GM12873 (cell line): Measurements from ENCODE around the gene HACL1.

Experiments
- TF ChIP-seq, protein P1 (sequence below): IDR thresholded peaks from 2 replicates; pipeline ENCODE4 v1.5.1; 2012; ENCODE audit warnings: low read depth, mild to moderate bottlenecking, moderate library complexity, low read length, control low read depth; ENCODE audit not compliant: insufficient read depth; ENCODE audit errors: missing control alignments

Gene HACL1

GRCh38 chr3:15520185-15520584, 81.2 kb downstream of the HACL1 start:
- TF ChIP-seq, protein P1, sequence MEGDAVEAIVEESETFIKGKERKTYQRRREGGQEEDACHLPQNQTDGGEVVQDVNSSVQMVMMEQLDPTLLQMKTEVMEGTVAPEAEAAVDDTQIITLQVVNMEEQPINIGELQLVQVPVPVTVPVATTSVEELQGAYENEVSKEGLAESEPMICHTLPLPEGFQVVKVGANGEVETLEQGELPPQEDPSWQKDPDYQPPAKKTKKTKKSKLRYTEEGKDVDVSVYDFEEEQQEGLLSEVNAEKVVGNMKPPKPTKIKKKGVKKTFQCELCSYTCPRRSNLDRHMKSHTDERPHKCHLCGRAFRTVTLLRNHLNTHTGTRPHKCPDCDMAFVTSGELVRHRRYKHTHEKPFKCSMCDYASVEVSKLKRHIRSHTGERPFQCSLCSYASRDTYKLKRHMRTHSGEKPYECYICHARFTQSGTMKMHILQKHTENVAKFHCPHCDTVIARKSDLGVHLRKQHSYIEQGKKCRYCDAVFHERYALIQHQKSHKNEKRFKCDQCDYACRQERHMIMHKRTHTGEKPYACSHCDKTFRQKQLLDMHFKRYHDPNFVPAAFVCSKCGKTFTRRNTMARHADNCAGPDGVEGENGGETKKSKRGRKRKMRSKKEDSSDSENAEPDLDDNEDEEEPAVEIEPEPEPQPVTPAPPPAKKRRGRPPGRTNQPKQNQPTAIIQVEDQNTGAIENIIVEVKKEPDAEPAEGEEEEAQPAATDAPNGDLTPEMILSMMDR: no peak

DNA sequence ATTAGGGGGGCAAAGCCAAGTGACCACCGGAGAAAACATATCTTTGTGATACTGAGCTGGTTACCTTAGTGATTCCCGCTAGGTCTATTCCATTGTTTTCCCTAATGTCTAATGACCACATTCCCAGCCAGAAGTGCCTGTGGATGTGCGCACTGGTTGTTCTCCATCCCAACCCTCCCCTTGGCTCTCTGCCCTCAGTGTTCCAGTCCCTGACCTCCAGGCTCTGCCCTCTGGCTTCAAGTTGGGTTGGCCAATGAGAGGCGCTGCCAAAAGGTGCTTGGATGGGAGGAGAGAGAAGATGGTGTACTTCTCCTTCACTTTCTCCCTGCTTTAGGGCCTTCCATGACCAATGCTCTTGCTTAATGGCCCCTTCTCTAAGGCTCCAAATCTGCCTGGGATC, 82.3 kb downstream of the HACL1 start:
- TF ChIP-seq, protein P1: no peak

GRCh38 chr3:15514663-15515340, 86.6 kb downstream of the HACL1 start:
- TF ChIP-seq, protein P1: no peak

DNA sequence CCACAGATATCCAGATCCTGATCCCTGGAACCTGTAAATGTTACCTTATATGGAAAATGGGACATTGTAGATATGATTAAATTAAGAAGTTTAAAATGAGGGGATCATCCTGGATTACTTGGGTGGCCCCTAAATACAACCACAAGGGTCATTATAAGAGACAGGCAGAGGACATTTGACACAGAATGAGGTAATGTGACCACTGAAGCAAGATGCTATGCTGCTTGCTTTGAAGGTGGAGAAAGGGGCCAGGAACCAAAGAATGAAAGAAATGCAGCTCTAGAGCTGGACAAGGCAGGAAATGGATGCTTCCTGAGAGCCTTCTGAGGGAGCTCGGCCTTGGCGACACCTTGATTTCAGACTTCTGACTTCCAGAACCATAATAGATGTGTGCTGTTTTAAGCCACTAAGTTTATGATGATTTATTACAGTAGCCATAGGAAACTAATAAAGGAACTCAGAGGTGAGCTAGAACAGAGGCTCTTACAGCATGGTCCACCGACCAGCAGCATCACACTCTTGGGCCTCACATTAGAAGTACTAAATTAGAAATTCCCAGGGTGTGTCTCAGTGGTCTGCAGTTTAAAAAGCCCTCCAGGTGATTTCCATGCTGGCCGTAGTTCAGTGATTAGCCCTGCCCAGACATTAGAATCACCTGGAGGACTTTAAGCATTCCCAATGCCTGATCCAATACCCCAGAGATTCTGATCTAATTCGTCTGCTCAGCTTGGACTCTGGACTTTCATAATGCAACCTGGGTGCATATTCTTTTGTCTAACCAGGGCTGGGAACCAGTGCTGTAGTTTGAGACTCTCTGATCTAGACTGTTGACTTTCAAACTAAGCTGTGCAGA, 87.3 kb downstream of the HACL1 start:
- TF ChIP-seq, protein P1: no peak

DNA sequence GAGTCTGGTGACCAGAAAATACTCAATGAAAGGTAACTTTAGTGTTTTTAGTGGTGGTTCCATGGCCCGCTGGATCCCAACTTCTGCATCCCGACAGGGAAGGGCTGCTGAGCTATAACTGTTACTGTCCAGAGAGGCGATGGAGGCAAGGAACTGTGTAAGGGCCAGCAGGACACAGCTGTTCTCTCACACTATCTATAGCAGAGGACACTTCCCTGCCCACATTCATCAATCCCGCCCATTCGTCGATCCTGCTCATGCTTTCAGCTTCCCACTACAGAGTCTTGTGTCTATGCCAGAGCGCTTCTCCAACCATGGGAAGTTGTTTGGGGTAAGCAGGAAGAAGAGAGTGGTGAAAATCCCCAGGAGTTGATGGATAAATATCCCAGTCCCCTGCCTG, 88.3 kb downstream of the HACL1 start:
- TF ChIP-seq, protein P1: no peak

DNA sequence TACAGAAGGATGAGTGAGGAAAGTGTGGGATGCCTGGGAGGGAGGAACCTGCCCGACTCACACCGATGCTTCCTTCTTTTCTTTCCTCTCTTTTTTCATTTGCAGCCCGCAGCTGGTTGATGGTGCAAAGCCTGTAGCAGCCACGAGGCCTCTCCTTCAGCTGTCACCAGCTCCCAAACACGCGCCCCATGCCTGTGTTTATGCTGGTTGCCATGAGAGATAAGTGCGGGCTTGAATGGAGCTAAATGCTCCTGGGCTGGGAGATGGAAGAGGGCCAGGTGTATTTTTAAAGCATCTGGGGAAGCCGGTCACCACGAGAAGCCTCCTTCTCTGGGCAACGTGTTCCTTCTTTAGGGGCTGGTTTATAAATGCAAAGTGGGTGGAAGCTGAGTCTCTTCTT, 89.2 kb downstream of the HACL1 start:
- TF ChIP-seq, protein P1: no peak

GRCh38 chr3:15511156-15511555, 90.2 kb downstream of the HACL1 start:
- TF ChIP-seq, protein P1: no peak
